HepG2 (cell line): ENCODE results near the gene RNF168. TPM values are rescaled to one million over a fixed set of nuclear protein-coding genes. Genes with fewer than 3 reads are reported as not detected.
A peak's percentile ranks its signal among the peaks of the same experiment; 100 is the strongest.

Source experiments
- ELF4 ChIP-seq: sonication (generic); formaldehyde crosslinking; IDR thresholded peaks from 2 replicates; pipeline ENCODE4 v1.5.0; 2020; ENCODE audit warnings: missing genetic modification reagents, mild to moderate bottlenecking, moderate library complexity, borderline replicate concordance
- FOXJ3 ChIP-seq: sonication (generic); formaldehyde crosslinking; IDR thresholded peaks from 2 replicates; pipeline ENCODE4 v1.4.0; 2020; ENCODE audit warnings: missing genetic modification reagents, mild to moderate bottlenecking, borderline replicate concordance
- JDP2 ChIP-seq: sonication (generic); formaldehyde crosslinking; IDR thresholded peaks from 2 replicates; pipeline ENCODE4 v1.8.1; 2022; ENCODE audit warnings: missing genetic modification reagents, borderline replicate concordance
- NR1H2 ChIP-seq: sonication (generic); formaldehyde crosslinking; IDR thresholded peaks from 2 replicates; pipeline ENCODE4 v1.8.1; 2022; ENCODE audit warnings: low read depth, missing genetic modification reagents, borderline replicate concordance
- PAF1 ChIP-seq: IDR thresholded peaks from 2 replicates; pipeline ENCODE4 v1.6.1; 2016; ENCODE audit warnings: missing genetic modification reagents, missing compliant biosample characterization
- PRDM10 ChIP-seq: sonication (generic); formaldehyde crosslinking; IDR thresholded peaks from 2 replicates; pipeline ENCODE4 v1.4.0; 2020; ENCODE audit warnings: low read depth, missing genetic modification reagents
- SP140L ChIP-seq: sonication (generic); formaldehyde crosslinking; IDR thresholded peaks from 2 replicates; pipeline ENCODE4 v1.4.0; 2020; ENCODE audit warnings: missing genetic modification reagents, borderline replicate concordance
- TEAD3 ChIP-seq: optimal IDR thresholded peaks from 2 replicates; pipeline ENCODE3; 2016; ENCODE audit warnings: borderline replicate concordance
- THRA ChIP-seq: sonication (generic); formaldehyde crosslinking; IDR thresholded peaks from 2 replicates; pipeline ENCODE4 v1.4.0; 2020; ENCODE audit warnings: missing genetic modification reagents, borderline replicate concordance
- ZBTB21 ChIP-seq: sonication (generic); formaldehyde crosslinking; IDR thresholded peaks from 2 replicates; pipeline ENCODE4 v1.4.0; 2020; ENCODE audit warnings: missing genetic modification reagents
- ZBTB26 ChIP-seq: IDR thresholded peaks from 2 replicates; pipeline ENCODE4 v1.6.1; 2016; ENCODE audit warnings: missing compliant biosample characterization, missing genetic modification reagents, borderline replicate concordance
- ZBTB37 ChIP-seq: sonication (generic); formaldehyde crosslinking; IDR thresholded peaks from 2 replicates; pipeline ENCODE4 v1.4.0; 2020; ENCODE audit warnings: mild to moderate bottlenecking, missing genetic modification reagents
- ZNF12 ChIP-seq: sonication (generic); formaldehyde crosslinking; IDR thresholded peaks from 2 replicates; pipeline ENCODE4 v1.5.0; 2020; ENCODE audit warnings: missing genetic modification reagents
- ZNF609 ChIP-seq: sonication (generic); formaldehyde crosslinking; IDR thresholded peaks from 2 replicates; pipeline ENCODE4 v1.4.0; 2020; ENCODE audit warnings: mild to moderate bottlenecking, missing genetic modification reagents, borderline replicate concordance
- polyA plus RNA-seq, 8 experiments: library from polyadenylated mRNA; depleted of rRNA in 3 of 8; stranded (reverse) in 7 of 8; unstranded in 1 of 8; fragments of >200 nt; fragmentation: Illumina TruSeq in 4 of 8; extraction: Trizol in 4 of 8; gene quantifications; 2 replicates each; pipeline versions ENCODE4 v1.2.1 to v1.2.3, GENCODE V29; 2011 to 2016; ENCODE audit warnings: low read depth in 4 of 8, missing spikeins in 1 of 8, mixed read lengths in 1 of 8; ENCODE audit not compliant: insufficient read depth in 1 of 8
- total RNA-seq, 5 experiments: library from RNA; depleted of rRNA; stranded (reverse); fragments of >200 nt; fragmentation: Illumina TruSeq; extraction: Trizol; gene quantifications; 2 replicates each; pipeline ENCODE4 v1.2.3, GENCODE V29; 2016; ENCODE audit warnings: low read depth in 1 of 5

RNF168 gene
- total and polyA plus RNA-seq, 2 of the 13 experiments (the other 11 are each of a cell fraction or from before 2014, with no cell fraction given), result 3.7 to 22.9 TPM

- TF ChIP-seq PRDM10 (CRISPR knock-in tag) (no peak), ELF4 (no peak), ZBTB26 (no peak), PAF1 (CRISPR knock-in tag) (no peak), ZBTB21 (CRISPR knock-in tag) (no peak), TEAD3 (CRISPR knock-in tag) (peak; percentile 41), ZBTB37 (CRISPR knock-in tag) (no peak), SP140L (no peak), THRA (0 out of 2 replicates have a peak, but pooled peaks have one; percentile 38), FOXJ3 (CRISPR knock-in tag) (no peak), ZNF609 (CRISPR knock-in tag) (no peak), ZNF12 (CRISPR knock-in tag) (no peak), NR1H2 (no peak), JDP2 (CRISPR knock-in tag) (no peak)
These were observed 15.6 kb upstream of the RNF168 start (continued) for GRCh38 chr3:196518966-196519717.
